Measurements from ENCODE around the gene TIMM44.

The TIMM44 gene

DNA sequence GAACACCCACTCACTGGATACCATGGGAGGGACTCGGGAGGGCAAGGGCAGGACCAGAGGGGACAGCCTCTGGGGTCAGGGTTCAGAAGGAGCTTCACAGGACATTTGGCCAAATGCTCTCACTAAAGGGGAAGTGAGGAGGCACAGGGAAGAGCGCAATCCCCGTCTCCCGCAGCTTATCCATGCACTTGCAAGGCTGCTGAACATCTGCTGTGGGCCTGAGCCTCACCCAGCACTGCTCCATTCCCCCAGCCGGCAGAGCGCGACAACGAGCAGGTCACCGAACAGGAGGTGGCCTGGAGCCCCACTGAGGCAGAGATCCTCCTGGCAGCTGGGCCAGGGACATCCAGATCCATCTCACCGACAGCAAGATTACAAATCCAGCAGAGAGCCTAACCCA is 38.6 kb upstream of the TIMM44 start:
- Histone ChIP-seq H3K4me3 (ENCODE audit: low read depth in 1 of 2, low read length in 2 of 2) (no peak overlapping the region), H3K9me3 (ENCODE audit: control insufficient read depth in 1 of 2, low read length in 2 of 2) (no peaks in the 10 kb centered on the region), H3K27ac (ENCODE audit: low read length) (peak overlapping the region; percentile 14), H3K4me1 (ENCODE audit: control insufficient read depth in 1 of 2, insufficient read depth in 2 of 2, low read length in 2 of 2) (peaks cover 0 to 7% of the 10 kb centered on the region in 2 donors), H3K36me3 (ENCODE audit: control insufficient read depth in 1 of 2, insufficient read depth in 2 of 2, low read length in 2 of 2) (peaks cover 51 to 77% of the 10 kb centered on the region in 2 donors), H3K27me3 (ENCODE audit: low read depth, low read length) (no peaks in the 10 kb centered on the region)

DNA sequence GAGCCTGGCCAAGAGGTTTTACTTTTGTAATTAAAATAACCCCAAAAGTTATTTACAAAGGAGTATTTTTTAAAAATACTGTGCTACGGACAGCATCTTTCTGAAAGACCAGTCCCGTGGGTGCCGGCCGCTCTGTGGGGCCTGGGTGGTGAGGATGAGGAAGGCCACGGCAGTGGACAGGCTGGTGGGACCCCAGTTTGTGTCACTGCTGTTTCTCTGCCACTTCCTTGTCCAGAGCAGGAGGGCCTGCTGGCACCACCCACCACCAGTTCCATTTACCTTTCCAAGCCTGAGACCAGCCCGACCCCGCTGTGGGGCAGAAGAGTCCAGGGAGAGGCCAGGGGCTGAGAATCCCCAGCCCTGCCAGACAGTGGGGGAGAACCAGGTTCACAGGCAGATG is 38.2 kb upstream of the TIMM44 start:
- Histone ChIP-seq H3K27ac (ENCODE audit: low read length) (peak overlapping the region; percentile 14), H3K4me3 (ENCODE audit: low read depth in 1 of 2, low read length in 2 of 2) (no peak overlapping the region), H3K36me3 (ENCODE audit: control insufficient read depth in 1 of 2, insufficient read depth in 2 of 2, low read length in 2 of 2) (peaks cover 49 to 77% of the 10 kb centered on the region in 2 donors), H3K4me1 (ENCODE audit: control insufficient read depth in 1 of 2, insufficient read depth in 2 of 2, low read length in 2 of 2) (peaks cover 0 to 7% of the 10 kb centered on the region in 2 donors), H3K27me3 (ENCODE audit: low read depth, low read length) (no peaks in the 10 kb centered on the region), H3K9me3 (ENCODE audit: control insufficient read depth in 1 of 2, low read length in 2 of 2) (no peaks in the 10 kb centered on the region)

DNA sequence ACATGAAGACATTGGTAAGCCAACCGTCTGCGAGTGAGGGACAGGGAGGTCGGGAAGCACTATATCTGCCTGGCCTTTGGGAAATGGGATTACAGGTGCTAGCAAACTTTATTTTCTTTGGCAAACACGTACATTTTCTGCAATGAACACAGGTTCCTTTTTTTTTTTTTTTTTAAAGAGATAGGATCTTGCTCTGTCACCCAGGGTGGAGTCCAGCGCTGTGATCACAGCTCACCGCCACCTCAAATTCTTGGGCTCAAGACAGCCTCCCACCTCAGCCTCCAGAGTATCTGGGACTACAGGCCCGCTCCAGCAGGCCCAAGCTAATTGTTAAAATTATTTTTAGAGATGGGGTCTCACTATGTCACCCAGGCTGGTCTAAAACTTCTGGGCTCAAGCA is 37.7 kb upstream of the TIMM44 start:
- H3K27ac ChIP-seq (ENCODE audit: low read length) = no peak overlapping the region
- peaks cover 46 to 75% of the 10 kb centered on the region in 2 donors for H3K36me3 ChIP-seq (ENCODE audit: control insufficient read depth in 1 of 2, insufficient read depth in 2 of 2, low read length in 2 of 2)
- no peak overlapping the region for H3K4me3 ChIP-seq (ENCODE audit: low read depth in 1 of 2, low read length in 2 of 2)
- no peaks in the 10 kb centered on the region for H3K9me3 ChIP-seq (ENCODE audit: control insufficient read depth in 1 of 2, low read length in 2 of 2)
- no peaks in the 10 kb centered on the region for H3K27me3 ChIP-seq (ENCODE audit: low read depth, low read length)
- H3K4me1 ChIP-seq (ENCODE audit: control insufficient read depth in 1 of 2, insufficient read depth in 2 of 2, low read length in 2 of 2) = peaks cover 0 to 2% of the 10 kb centered on the region in 2 donors

DNA sequence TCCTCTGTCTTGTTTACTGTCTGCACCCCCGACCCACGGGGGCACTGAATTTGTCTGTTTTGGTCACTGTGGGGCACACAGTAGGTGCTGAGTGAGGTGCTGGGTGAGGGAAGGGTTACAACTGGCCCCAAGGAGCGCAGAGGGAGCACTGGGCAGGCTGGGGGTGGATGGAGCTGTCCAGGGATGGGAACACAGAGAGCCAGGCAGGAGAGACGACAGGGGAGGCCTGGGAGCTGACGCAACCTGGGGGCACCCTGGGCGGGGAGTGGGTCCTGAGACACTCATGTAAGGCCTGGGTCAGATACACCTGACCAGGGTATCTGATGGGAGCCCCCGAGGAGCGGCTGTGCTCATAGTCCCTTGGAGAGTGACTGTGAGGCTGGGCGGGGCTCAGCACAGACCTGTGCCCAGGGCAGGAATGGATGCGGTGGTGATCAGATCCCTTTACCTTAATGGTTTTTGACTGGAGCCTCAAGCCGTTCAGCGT is 37.2 kb upstream of the TIMM44 start:
- no peaks in the 10 kb centered on the region for H3K27me3 ChIP-seq (ENCODE audit: low read depth, low read length)
- no peaks in the 10 kb centered on the region for H3K4me1 ChIP-seq (ENCODE audit: control insufficient read depth in 1 of 2, insufficient read depth in 2 of 2, low read length in 2 of 2)
- H3K36me3 ChIP-seq (ENCODE audit: control insufficient read depth in 1 of 2, insufficient read depth in 2 of 2, low read length in 2 of 2) = peaks cover 42 to 72% of the 10 kb centered on the region in 2 donors
- H3K27ac ChIP-seq (ENCODE audit: low read length) = no peak overlapping the region
- H3K4me3 ChIP-seq (ENCODE audit: low read depth in 1 of 2, low read length in 2 of 2) = no peak overlapping the region
- H3K9me3 ChIP-seq (ENCODE audit: control insufficient read depth in 1 of 2, low read length in 2 of 2) = no peaks in the 10 kb centered on the region

DNA sequence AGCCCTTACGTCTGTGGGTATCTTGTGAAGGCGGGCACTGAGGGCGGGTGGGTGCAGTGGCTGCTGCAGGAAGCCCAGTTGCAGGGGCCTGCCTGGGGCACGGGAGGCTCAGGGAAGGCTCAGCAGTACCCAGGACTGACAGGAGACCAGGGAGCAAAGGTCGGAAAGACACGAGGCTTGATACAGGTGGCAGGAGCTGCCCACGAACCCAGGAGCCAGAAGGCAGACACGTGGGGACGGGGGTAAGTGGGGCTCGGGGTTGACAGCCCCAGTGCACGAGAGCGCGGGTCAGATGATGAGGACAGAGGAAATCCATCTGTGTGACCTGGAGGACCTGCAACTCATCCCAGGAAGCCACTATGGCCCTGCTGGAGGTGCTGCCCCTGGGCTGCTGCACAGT is 36.7 kb upstream of the TIMM44 start:
- no peaks in the 10 kb centered on the region for H3K9me3 ChIP-seq (ENCODE audit: control insufficient read depth in 1 of 2, low read length in 2 of 2)
- H3K27me3 ChIP-seq (ENCODE audit: low read depth, low read length) = no peaks in the 10 kb centered on the region
- H3K27ac ChIP-seq (ENCODE audit: low read length) = no peak overlapping the region
- H3K4me3 ChIP-seq (ENCODE audit: low read depth in 1 of 2, low read length in 2 of 2) = no peak overlapping the region
- peaks cover 42 to 71% of the 10 kb centered on the region in 2 donors for H3K36me3 ChIP-seq (ENCODE audit: control insufficient read depth in 1 of 2, insufficient read depth in 2 of 2, low read length in 2 of 2)
- no peaks in the 10 kb centered on the region for H3K4me1 ChIP-seq (ENCODE audit: control insufficient read depth in 1 of 2, insufficient read depth in 2 of 2, low read length in 2 of 2)

DNA sequence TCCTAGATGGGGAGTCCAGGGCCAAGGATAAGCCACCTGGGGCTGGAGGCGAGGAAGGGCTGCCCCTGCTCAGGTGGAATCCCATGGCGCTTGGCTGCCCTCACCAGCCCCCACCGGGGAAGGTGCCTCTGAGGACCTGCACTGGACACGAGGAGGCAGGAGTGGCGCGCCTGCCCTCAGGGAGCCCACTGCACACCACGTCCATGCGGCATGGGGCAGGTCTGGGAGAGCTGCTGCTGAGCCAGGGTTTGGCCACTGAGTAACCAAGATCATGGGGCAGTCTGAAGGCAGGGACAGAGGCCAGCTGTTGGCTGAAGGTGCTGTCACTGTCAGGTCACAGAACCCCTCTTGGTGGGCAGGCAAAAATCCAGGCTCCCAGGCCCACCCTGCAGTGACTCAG is 36.1 kb upstream of the TIMM44 start:
- no peaks in the 10 kb centered on the region for H3K9me3 ChIP-seq (ENCODE audit: control insufficient read depth in 1 of 2, low read length in 2 of 2)
- no peaks in the 10 kb centered on the region for H3K27me3 ChIP-seq (ENCODE audit: low read depth, low read length)
- no peaks in the 10 kb centered on the region for H3K4me1 ChIP-seq (ENCODE audit: control insufficient read depth in 1 of 2, insufficient read depth in 2 of 2, low read length in 2 of 2)
- no peak overlapping the region for H3K4me3 ChIP-seq (ENCODE audit: low read depth in 1 of 2, low read length in 2 of 2)
- no peak overlapping the region for H3K27ac ChIP-seq (ENCODE audit: low read length)
- peaks cover 42 to 73% of the 10 kb centered on the region in 2 donors for H3K36me3 ChIP-seq (ENCODE audit: control insufficient read depth in 1 of 2, insufficient read depth in 2 of 2, low read length in 2 of 2)

DNA sequence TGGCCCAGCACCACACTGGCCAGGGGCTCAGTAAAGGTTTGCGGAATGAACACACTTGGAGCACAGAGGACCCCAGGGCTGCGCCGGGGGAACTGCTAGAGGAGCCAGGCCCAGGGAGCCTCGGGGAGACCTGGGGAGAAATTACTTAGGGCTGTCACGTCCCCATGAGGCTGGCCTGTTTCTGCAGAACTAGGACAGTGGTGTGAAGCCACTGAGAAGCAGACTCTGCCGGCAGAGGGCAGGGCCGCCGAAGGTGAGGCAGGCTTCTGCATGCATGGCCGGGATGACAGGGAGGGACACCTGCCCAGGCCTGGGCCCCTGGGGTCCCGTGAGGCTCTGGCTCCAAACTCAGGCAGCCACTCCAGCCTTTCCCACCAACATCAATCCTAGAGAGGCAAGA is 35.5 kb upstream of the TIMM44 start:
- H3K4me1 ChIP-seq (ENCODE audit: control insufficient read depth in 1 of 2, insufficient read depth in 2 of 2, low read length in 2 of 2) = no peaks in the 10 kb centered on the region
- H3K27me3 ChIP-seq (ENCODE audit: low read depth, low read length) = no peaks in the 10 kb centered on the region
- peaks cover 42 to 73% of the 10 kb centered on the region in 2 donors for H3K36me3 ChIP-seq (ENCODE audit: control insufficient read depth in 1 of 2, insufficient read depth in 2 of 2, low read length in 2 of 2)
- H3K4me3 ChIP-seq (ENCODE audit: low read depth in 1 of 2, low read length in 2 of 2) = no peak overlapping the region
- H3K9me3 ChIP-seq (ENCODE audit: control insufficient read depth in 1 of 2, low read length in 2 of 2) = no peaks in the 10 kb centered on the region
- no peak overlapping the region for H3K27ac ChIP-seq (ENCODE audit: low read length)

DNA sequence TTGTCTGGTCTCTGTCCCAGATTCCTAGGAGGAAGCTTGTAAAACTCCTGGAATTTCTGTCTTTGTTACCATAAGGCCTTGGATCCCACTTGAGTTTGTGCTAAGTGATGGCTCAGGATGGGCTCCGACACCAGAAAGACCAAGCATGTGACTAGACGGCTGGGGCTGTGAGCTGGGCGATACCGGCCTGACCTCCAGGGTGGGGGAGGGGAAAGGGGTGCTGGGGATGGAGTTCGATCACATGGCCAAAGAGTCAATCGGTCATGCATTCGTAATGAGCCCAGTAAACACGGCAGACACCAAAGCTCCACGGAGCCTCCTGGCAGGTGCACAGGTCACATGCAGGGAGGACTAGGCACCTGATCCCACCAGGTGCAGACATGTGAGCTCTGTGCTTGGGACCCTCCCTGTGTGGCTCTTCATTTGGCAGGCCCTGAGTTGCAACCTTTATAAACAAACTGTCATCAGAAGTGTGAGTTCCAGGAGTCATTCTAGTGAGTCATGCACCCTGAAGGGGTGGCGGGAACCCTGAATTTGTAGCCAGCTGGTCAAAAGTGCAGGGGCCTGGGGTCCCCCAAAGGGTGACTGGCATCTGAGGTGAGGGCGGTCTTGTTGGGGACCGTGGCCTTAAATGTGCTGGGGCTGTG is 34.8 kb upstream of the TIMM44 start:
- peaks cover 42 to 74% of the 10 kb centered on the region in 2 donors for H3K36me3 ChIP-seq (ENCODE audit: control insufficient read depth in 1 of 2, insufficient read depth in 2 of 2, low read length in 2 of 2)
- no peaks in the 10 kb centered on the region for H3K4me1 ChIP-seq (ENCODE audit: control insufficient read depth in 1 of 2, insufficient read depth in 2 of 2, low read length in 2 of 2)
- H3K27me3 ChIP-seq (ENCODE audit: low read depth, low read length) = no peaks in the 10 kb centered on the region
- no peaks in the 10 kb centered on the region for H3K9me3 ChIP-seq (ENCODE audit: control insufficient read depth in 1 of 2, low read length in 2 of 2)
- no peak overlapping the region for H3K27ac ChIP-seq (ENCODE audit: low read length)
- H3K4me3 ChIP-seq (ENCODE audit: low read depth in 1 of 2, low read length in 2 of 2) = no peak overlapping the region

DNA sequence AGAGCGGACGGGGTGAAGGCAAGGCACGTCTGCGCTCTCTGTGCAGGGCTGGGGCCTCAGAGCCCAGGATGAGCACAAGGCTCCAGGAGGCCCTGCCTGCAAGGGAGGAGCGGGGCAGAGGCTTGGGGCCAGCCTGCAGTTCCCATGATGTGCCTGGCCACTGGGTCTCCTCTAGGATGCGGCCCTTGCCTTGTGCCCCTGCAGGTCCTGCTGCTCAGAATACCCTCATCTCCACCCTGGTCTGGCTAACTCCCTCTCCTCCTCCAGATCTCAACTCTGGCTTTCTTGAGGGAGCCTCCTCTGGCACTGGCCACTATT is 34.2 kb upstream of the TIMM44 start:
- Histone ChIP-seq H3K4me1 (ENCODE audit: control insufficient read depth in 1 of 2, insufficient read depth in 2 of 2, low read length in 2 of 2) (no peaks in the 10 kb centered on the region), H3K36me3 (ENCODE audit: control insufficient read depth in 1 of 2, insufficient read depth in 2 of 2, low read length in 2 of 2) (peaks cover 36 to 77% of the 10 kb centered on the region in 2 donors), H3K27me3 (ENCODE audit: low read depth, low read length) (no peaks in the 10 kb centered on the region), H3K4me3 (ENCODE audit: low read depth in 1 of 2, low read length in 2 of 2) (no peak overlapping the region), H3K27ac (ENCODE audit: low read length) (no peak overlapping the region), H3K9me3 (ENCODE audit: control insufficient read depth in 1 of 2, low read length in 2 of 2) (no peaks in the 10 kb centered on the region)

DNA sequence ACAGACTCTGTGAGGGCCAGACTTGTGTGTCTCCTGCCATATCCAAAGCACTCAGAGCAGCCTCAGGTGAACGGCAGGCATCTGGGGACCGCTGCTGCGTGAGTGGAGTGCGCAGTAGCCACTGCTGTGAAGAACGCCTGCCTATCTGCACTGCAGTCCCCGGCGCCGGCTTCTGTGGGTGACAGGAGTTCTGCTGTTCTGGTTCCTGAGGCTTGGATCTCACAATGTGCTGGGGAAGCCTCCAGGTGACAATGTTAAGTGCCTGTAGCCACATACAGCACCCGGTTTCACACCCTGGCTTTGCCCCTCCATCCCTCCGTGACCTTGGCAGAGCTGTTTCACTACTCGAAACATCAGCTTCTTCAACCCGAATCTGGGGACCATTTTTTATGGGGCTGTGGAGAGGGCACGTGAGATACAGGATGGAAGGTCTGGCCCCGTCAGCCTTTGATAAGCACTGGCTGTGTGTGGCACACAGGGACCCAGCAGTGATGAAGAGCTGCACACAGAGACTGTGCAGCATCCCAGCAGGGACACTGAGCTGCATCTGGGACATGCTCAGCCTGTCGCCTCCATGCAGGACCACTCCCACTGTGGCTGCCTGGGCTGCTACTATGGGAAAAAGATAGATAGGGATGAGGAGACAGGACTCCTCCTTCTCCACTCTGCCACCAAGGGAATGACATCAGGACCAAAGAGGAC is 33.7 kb upstream of the TIMM44 start:
- H3K27ac ChIP-seq (ENCODE audit: low read length) = no peak overlapping the region
- H3K36me3 ChIP-seq (ENCODE audit: control insufficient read depth in 1 of 2, insufficient read depth in 2 of 2, low read length in 2 of 2) = peaks cover 36 to 81% of the 10 kb centered on the region in 2 donors
- no peak overlapping the region for H3K4me3 ChIP-seq (ENCODE audit: low read depth in 1 of 2, low read length in 2 of 2)
- no peaks in the 10 kb centered on the region for H3K9me3 ChIP-seq (ENCODE audit: control insufficient read depth in 1 of 2, low read length in 2 of 2)
- no peaks in the 10 kb centered on the region for H3K27me3 ChIP-seq (ENCODE audit: low read depth, low read length)
- H3K4me1 ChIP-seq (ENCODE audit: control insufficient read depth in 1 of 2, insufficient read depth in 2 of 2, low read length in 2 of 2) = no peaks in the 10 kb centered on the region

DNA sequence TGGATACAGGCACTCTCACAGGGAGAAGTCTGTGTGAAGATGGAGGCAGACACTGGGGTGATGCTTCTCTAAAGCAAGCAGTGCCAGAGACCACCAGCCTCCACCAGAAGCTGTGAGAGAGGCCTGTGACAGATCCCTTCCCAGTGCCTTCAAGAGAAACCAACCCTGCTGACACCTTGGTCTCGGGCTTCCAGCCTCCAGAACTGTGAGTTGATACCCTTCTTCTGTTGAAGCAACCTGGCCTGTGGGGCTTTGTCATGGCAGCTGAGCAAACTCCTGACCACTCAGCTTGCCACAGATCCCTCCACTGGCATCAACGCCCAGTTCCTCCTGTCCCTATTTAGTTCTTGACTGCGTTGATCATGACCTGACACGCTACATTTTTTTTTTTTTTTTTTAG is 33.0 kb upstream of the TIMM44 start:
- peaks cover 42 to 81% of the 10 kb centered on the region in 2 donors for H3K36me3 ChIP-seq (ENCODE audit: control insufficient read depth in 1 of 2, insufficient read depth in 2 of 2, low read length in 2 of 2)
- no peak overlapping the region for H3K27ac ChIP-seq (ENCODE audit: low read length)
- no peaks in the 10 kb centered on the region for H3K27me3 ChIP-seq (ENCODE audit: low read depth, low read length)
- H3K4me3 ChIP-seq (ENCODE audit: low read depth in 1 of 2, low read length in 2 of 2) = no peak overlapping the region
- no peaks in the 10 kb centered on the region for H3K9me3 ChIP-seq (ENCODE audit: control insufficient read depth in 1 of 2, low read length in 2 of 2)
- no peaks in the 10 kb centered on the region for H3K4me1 ChIP-seq (ENCODE audit: control insufficient read depth in 1 of 2, insufficient read depth in 2 of 2, low read length in 2 of 2)

Data from muscle layer of duodenum (tissue), 2 donors.